Fibroblast of mammary gland (primary cell): ENCODE data around the gene CDS1.
"Not testable (repeated sequence)": the region's sequence is repeated elsewhere in the genome, so short reads cannot be mapped to it uniquely, and the experiment has no call there.

Experiments used
- DNase-seq: peaks from one replicate; pipeline ENCODE4 v3.0.0-alpha.2; 2010; ENCODE audit warnings: low read depth
- H3K4me3 ChIP-seq: 2 replicates; pipeline ENCODE4 v1.5.1; 2011; ENCODE audit warnings: low read depth, mild to moderate bottlenecking, low read length, moderate library complexity; ENCODE audit not compliant: control insufficient read depth
- CTCF ChIP-seq: conservative IDR thresholded peaks from 2 replicates; pipeline ENCODE4 v1.5.1; 2011; ENCODE audit warnings: low read depth, low read length, inconsistent platforms; ENCODE audit not compliant: control insufficient read depth, insufficient read depth

CDS1 gene

DNA sequence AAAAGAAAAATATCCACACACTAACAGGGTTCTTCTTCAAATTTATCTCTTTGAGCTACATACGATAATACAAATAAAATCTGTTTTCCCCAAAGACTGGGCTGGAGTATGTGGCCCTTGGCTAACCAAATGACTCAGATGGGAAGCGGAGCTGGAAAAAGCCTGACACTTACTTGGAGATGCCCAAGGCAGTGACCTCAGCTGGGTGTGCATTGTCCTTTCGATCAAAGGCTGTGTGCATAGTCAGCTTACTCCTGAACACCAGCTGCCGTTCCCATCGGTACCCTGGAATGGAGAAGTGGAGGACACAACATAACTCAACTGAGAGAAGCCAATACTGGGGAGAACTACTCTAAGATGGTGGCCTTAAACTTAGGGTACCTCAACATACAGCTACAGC lies 95.1 kb downstream of the CDS1 start:
- TF ChIP-seq CTCF = no peak
- DNase-seq = peak; percentile 32
- H3K4me3 ChIP-seq = no peak overlapping the region

GRCh38 chr4:84678976-84679744 lies 96.2 kb downstream of the CDS1 start:
- no peak for TF ChIP-seq CTCF
- no peak overlapping the region for H3K4me3 ChIP-seq
- peak; percentile 7 for DNase-seq

DNA sequence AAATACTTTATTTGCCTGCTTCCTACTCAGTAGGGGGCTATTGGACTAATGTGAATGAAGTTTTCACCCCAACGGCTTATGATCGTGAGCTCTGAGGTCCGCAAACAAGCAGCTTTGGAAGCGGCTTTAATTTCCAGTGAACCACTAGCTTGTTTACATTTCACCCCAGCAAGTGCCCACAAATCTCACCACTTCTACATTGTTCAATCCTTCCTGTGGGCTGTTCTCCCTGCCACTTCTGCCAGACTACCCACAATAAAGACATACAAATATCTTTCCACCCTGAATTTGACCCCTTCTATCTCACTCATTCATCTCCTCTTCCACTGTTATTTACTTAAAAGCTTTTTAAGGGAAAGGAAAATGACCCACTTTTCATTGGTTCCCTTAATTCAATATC lies 98.0 kb downstream of the CDS1 start:
- DNase-seq = no peak
- no peak for TF ChIP-seq CTCF
- no peak overlapping the region for H3K4me3 ChIP-seq

GRCh38 chr4:84681486-84682274 lies 98.8 kb downstream of the CDS1 start:
- DNase-seq = peak; percentile 67
- no peak overlapping the region for H3K4me3 ChIP-seq
- TF ChIP-seq CTCF = no peak

- DNase-seq, H3K4me3 ChIP-seq: not testable (repeated sequence)
These were observed 99.7 kb downstream of the CDS1 start for GRCh38 chr4:84682661-84683060.

DNA sequence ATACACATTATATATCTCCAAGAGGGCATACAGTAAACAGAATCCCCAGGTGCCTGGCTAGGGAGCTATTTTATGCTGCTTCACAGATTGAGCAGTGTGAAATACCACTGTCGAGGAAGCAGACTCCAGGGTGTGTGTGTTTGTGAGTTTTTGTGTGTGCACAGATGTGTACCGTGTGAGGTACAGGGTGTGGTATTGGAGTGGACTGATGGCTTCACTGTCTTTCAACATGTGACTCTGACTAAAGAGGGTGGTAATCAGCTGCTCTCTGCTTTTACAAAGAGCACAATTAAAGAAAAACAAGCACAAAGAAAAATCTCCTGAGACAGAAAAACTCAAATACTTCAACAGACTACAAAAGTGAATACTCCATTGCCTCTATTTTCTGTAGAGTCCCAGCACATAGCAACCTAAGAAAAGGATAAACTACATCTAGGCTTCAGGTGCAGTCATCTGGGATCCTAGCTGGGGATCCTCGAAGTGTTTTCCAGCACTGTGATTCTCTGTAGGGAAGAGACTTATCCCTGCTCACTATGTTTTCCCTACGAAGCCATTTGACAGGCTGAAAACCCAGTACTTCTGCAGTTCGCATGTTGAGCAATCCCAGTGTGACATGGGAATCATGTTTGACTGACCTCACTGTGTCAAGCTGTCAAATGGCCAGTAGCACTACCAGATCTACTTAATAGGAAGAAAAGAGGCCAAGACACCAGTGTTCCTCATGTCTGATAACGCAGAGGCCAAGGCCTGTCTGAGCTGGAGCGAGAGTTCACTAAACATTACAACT lies 100.3 kb downstream of the CDS1 start:
- TF ChIP-seq CTCF = no peak
- no peak overlapping the region for H3K4me3 ChIP-seq
- peak; percentile 20 for DNase-seq
